A549 (cell line): ENCODE results near the gene SYT10. TPM values are rescaled to one million over a fixed set of nuclear protein-coding genes. Genes with fewer than 3 reads are reported as not detected.

Source experiments
- ATAC-seq, 2 experiments: fragments of 200-7000 bp in 1 of 2; fragments of >200 bp in 1 of 2; cut with Nextera tagmentation in 1 of 2; cut with Tn5 transposase in 1 of 2; 3 replicates each; pipeline versions ENCODE4 v1.8.0 to v1.9.1; 2018 to 2020; ENCODE audit warnings: mild to moderate bottlenecking in 1 of 2, moderate library complexity in 1 of 2
- CTCF ChIA-PET: fragments of 300-600 bp; sonication (Branson Sonifier 250); formaldehyde crosslinking; extraction: SDS; loops from one replicate; lab custom pipeline; 2021; ENCODE audit warnings: antibody characterized with exemption, inconsistent platforms; lab: Yijun Ruan, JAX
- POLR2A ChIA-PET: fragments of 350-600 bp; formaldehyde crosslinking; extraction: SDS; loops from one replicate; lab custom pipeline; 2021; ENCODE audit warnings: antibody characterized with exemption, inconsistent platforms; lab: Yijun Ruan, JAX
- DNase-seq, 2 experiments: peaks; one replicate each; pipeline versions ENCODE4 v3.0.0 to v3.0.0-alpha.2; 2011 to 2016; ENCODE audit warnings: low read depth in 1 of 2, low spot score in 1 of 2
- FAIRE-seq: peaks from 2 replicates; lab custom pipeline; 2011; peaks lifted over from hg19 to GRCh38; lab: Jason Lieb, UNC
- H3K27ac ChIP-seq, 2 experiments: fragments of >200 bp; sonication (Bioruptor Twin); formaldehyde crosslinking; 3 replicates each; pipeline ENCODE4 v1.5.1; 2016 to 2017
- H3K4me1 ChIP-seq: fragments of >200 bp; sonication (Bioruptor Twin); formaldehyde crosslinking; 3 replicates; pipeline ENCODE4 v1.6.1; 2016
- H3K4me2 ChIP-seq: fragments of >200 bp; sonication (Bioruptor Twin); formaldehyde crosslinking; 3 replicates; pipeline ENCODE4 v1.6.1; 2016
- H3K4me3 ChIP-seq: fragments of >200 bp; sonication (Bioruptor Twin); formaldehyde crosslinking; 3 replicates; pipeline ENCODE4 v1.5.1; 2016
- H3K9me3 ChIP-seq: fragments of >200 bp; sonication (Bioruptor Twin); formaldehyde crosslinking; 3 replicates; pipeline ENCODE4 v1.6.1; 2016
- CHD2 ChIP-seq: fragments of 150-350 bp; IDR thresholded peaks from 2 replicates; pipeline ENCODE4 v1.6.1; 2014; ENCODE audit warnings: low read length; ENCODE audit not compliant: partially characterized antibody
- CHD4 ChIP-seq: fragments of 200-600 bp; sonication (generic); IDR thresholded peaks from 2 replicates; pipeline ENCODE4 v1.6.1; 2016; ENCODE audit warnings: antibody characterized with exemption, mild to moderate bottlenecking, borderline replicate concordance
- FOSL2 ChIP-seq, 2 experiments: fragments of 450-650 bp in 1 of 2; fragments of >200 bp in 1 of 2; sonication (Bioruptor Twin) in 1 of 2; formaldehyde crosslinking; IDR thresholded peaks; 2 replicates each; pipeline versions ENCODE4 v1.5.0 to v1.6.1; 2016 to 2020; ENCODE audit warnings: mild to moderate bottlenecking in 1 of 2, moderate library complexity in 1 of 2
- HEYL ChIP-seq: fragments of 250-450 bp; sonication (Bioruptor Pico); IDR thresholded peaks from 2 replicates; pipeline ENCODE4 v1.8.0; 2021; ENCODE audit warnings: mild to moderate bottlenecking, moderate library complexity
- HOXB13 ChIP-seq: fragments of 250-450 bp; sonication (Bioruptor Pico); IDR thresholded peaks from 2 replicates; pipeline ENCODE4 v1.5.0; 2020; ENCODE audit warnings: low read depth, mild to moderate bottlenecking, moderate library complexity
- KDM1A ChIP-seq: fragments of 200-600 bp; sonication (generic); IDR thresholded peaks from 2 replicates; pipeline ENCODE4 v1.6.1; 2016; ENCODE audit warnings: low read depth, mild to moderate bottlenecking
- MAFK ChIP-seq: fragments of 450-650 bp; IDR thresholded peaks from 2 replicates; pipeline ENCODE4 v1.6.1; 2014; ENCODE audit not compliant: partially characterized antibody
- MAZ ChIP-seq: fragments of 150-350 bp; IDR thresholded peaks from 2 replicates; pipeline ENCODE4 v1.6.1; 2014; ENCODE audit warnings: antibody characterized with exemption, low read depth, low read length, borderline replicate concordance
- MYC ChIP-seq: IDR thresholded peaks from 2 replicates; pipeline ENCODE4 v1.6.1; 2012; ENCODE audit warnings: mild to moderate bottlenecking, inconsistent platforms, low read length, improper control_type of control experiment, borderline replicate concordance
- NR3C1 ChIP-seq: fragments of >200 bp; sonication (Bioruptor Twin); formaldehyde crosslinking; IDR thresholded peaks from 3 replicates; pipeline ENCODE4 v1.6.1; 2017
- RAD21 ChIP-seq, 2 experiments: fragments of >200 bp in 1 of 2; sonication (Bioruptor Twin) in 1 of 2; formaldehyde crosslinking in 1 of 2; IDR thresholded peaks in 1 of 2; conservative IDR thresholded peaks in 1 of 2; 2 replicates in 1 of 2; 3 replicates in 1 of 2; pipeline ENCODE4 v1.6.1; 2012 to 2018; ENCODE audit warnings: inconsistent platforms in 1 of 2
- RARB ChIP-seq: fragments of 250-450 bp; sonication (Bioruptor Pico); IDR thresholded peaks from 2 replicates; pipeline ENCODE4 v1.8.0; 2021; ENCODE audit warnings: mild to moderate bottlenecking, moderate library complexity
- RCOR1 ChIP-seq: fragments of 150-350 bp; IDR thresholded peaks from 2 replicates; pipeline ENCODE4 v1.6.1; 2014; ENCODE audit warnings: antibody characterized with exemption, low read length, low read depth
- TFCP2L1 ChIP-seq: fragments of 250-450 bp; sonication (Bioruptor Pico); IDR thresholded peaks from 2 replicates; pipeline ENCODE4 v1.5.0; 2021; ENCODE audit warnings: mild to moderate bottlenecking
- ZC3H11A ChIP-seq: fragments of 450-650 bp; IDR thresholded peaks from 2 replicates; pipeline ENCODE4 v1.6.1; 2014; ENCODE audit warnings: antibody characterized with exemption, mild to moderate bottlenecking
- WGBS: methylation state at CpG from one replicate; pipeline ENCODE4 v1.1.6; 2017; ENCODE audit errors: missing lambda C conversion rate; 5-methylcytosine and 5-hydroxymethylcytosine counted together
- polyA minus RNA-seq: library from RNA; depleted of rRNA, polyadenylated mRNA; stranded (reverse); fragments of >200 nt; gene quantifications from 2 replicates; pipeline ENCODE4 v1.2.3, GENCODE V29; 2011; rRNA and poly(A)+ RNA removed
- polyA plus RNA-seq, 4 experiments: library from polyadenylated mRNA; depleted of rRNA in 3 of 4; stranded (reverse); fragments of >200 nt; fragmentation: RNase III in 1 of 4; extraction: RNeasy Plus Mini Kit Qiagen cat#74134 plus additional on column Dnase treatment in 1 of 4; gene quantifications; 2 replicates in 3 of 4; 3 replicates in 1 of 4; pipeline ENCODE4 v1.2.3, GENCODE V29; 2011 to 2017
- TF ChIP-seq, protein P1 (sequence below): fragments of 250-450 bp; sonication (Bioruptor Pico); IDR thresholded peaks from 2 replicates; pipeline ENCODE4 v1.5.0; 2020; ENCODE audit warnings: low read depth, mild to moderate bottlenecking, moderate library complexity
- TF ChIP-seq, protein P2 (sequence below): IDR thresholded peaks from 2 replicates; pipeline ENCODE4 v1.6.1; 2012
- TF ChIP-seq, protein P3 (sequence below): fragments of 150-350 bp; IDR thresholded peaks from 2 replicates; pipeline ENCODE4 v1.6.1; 2014; ENCODE audit warnings: low read depth, mild to moderate bottlenecking, low read length

SYT10 gene, protein sequence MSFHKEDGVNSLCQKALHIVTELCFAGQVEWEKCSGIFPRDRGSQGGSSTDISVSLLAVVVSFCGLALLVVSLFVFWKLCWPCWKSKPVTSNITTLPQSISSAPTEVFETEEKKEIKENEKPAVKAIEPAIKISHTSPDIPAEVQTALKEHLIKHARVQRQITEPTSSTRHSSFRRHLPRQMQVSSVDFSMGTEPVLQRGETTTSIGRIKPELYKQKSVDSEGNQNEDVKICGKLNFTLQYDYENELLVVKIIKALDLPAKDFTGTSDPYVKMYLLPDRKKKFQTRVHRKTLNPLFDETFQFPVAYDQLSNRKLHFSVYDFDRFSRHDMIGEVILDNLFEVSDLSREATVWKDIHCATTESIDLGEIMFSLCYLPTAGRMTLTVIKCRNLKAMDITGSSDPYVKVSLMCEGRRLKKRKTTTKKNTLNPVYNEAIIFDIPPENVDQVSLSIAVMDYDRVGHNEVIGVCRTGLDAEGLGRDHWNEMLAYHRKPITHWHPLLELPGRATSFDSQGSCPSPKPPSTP
- polyA plus RNA-seq (2011; rRNA removed), result not detected in 2 replicates
- polyA plus RNA-seq (2012; cell fraction: cytosol; rRNA removed), result not detected in 2 replicates
- not detected in 2 replicates for polyA plus RNA-seq (2012; cell fraction: nucleus; rRNA removed)
- polyA plus RNA-seq (2017; fragmentation: RNase III; extraction: RNeasy Plus Mini Kit Qiagen cat#74134 plus additional on column Dnase treatment), result not detected in 3 replicates
- polyA minus RNA-seq, result not detected in 2 replicates

DNA sequence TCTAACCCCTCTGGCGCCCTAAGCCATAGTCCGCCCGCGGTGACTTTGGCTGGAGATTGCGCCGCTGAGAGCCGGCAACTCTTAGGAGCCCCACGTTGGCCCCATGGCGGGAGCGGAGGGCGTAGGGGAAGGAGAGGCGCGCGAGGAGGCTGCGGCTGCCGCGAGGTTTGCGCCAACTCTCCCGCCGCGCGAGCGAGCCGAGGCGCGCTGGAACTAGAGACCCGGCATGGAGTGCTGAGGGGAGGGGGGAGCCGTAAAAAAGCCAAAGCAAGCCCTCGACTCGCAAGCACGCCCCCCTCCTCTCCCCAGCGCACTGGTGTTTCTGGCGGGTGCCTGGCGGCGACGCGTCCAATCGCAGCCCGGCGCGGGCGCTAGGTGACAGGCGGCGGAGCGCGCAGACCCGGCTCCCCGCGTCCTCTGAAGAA lies at the start of gene SYT10:
TSS of gene SYT10 (minus strand) at position 233 of the 425 bp plus-strand sequence. CDS start 297 bp downstream, outside the sequence.
- POLR2A ChIA-PET, result no interaction called here
- no peaks in the 10 kb centered on the region for H3K4me1 ChIP-seq
- H3K4me2 ChIP-seq, result peak within 1 kb of the TSS; percentile 63
- no peak for FAIRE-seq
- no peak for DNase-seq
- TF ChIP-seq RCOR1 (no peak), HOXB13 (CRISPR knock-in tag) (no peak), RAD21 (conservative IDR thresholded peaks at IDR 0.05 in 1 of 2, IDR thresholded peaks at IDR 0.05 in 1 of 2) (no peak), HEYL (CRISPR knock-in tag) (no peak), NR3C1 (no peak), CHD4 (no peak), CHD2 (no peak), KDM1A (no peak), MAFK (no peak), RARB (CRISPR knock-in tag) (no peak), ZC3H11A (no peak)
- TF ChIP-seq, protein P1, sequence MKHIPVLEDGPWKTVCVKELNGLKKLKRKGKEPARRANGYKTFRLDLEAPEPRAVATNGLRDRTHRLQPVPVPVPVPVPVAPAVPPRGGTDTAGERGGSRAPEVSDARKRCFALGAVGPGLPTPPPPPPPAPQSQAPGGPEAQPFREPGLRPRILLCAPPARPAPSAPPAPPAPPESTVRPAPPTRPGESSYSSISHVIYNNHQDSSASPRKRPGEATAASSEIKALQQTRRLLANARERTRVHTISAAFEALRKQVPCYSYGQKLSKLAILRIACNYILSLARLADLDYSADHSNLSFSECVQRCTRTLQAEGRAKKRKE (CRISPR knock-in tag), result no peak
- TF ChIP-seq, protein P2, sequence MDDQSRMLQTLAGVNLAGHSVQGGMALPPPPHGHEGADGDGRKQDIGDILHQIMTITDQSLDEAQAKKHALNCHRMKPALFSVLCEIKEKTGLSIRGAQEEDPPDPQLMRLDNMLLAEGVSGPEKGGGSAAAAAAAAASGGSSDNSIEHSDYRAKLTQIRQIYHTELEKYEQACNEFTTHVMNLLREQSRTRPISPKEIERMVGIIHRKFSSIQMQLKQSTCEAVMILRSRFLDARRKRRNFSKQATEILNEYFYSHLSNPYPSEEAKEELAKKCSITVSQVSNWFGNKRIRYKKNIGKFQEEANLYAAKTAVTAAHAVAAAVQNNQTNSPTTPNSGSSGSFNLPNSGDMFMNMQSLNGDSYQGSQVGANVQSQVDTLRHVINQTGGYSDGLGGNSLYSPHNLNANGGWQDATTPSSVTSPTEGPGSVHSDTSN, result no peak
- H3K27ac ChIP-seq, result no peak within 1 kb of the TSS
- H3K9me3 ChIP-seq, result no peaks in the 10 kb centered on the region; the same call in 2 of the 3 replicates
- ATAC-seq, result peak in 1 of 2 experiments; percentile 65; a peak in 3 of 6 replicates
- peak within 1 kb of the TSS; percentile 30; the same call in 2 of the 3 replicates for H3K4me3 ChIP-seq
- CTCF ChIA-PET, result no interaction called here
- 70% methylated on average over 48 of the region's 49 CpGs for WGBS

DNA sequence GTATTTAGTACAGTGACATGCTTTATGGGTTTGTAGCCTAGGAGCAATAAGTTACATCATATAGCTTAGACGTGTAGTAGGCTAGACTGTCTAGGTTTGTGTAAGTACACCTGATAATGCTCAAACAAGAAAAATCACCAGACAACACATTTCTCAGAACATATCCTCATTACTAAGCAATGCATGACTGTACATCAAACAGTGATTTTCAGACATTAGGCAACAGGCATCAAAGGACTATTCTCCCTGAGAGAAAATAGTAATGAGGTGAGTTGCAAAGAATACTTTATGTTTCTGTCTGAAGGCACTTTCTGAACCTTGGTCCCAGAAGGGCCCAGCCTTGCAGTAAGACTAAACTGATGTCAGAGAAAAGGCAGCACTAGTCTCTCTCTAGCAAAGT lies 48.4 kb upstream of the SYT10 start:
- Histone ChIP-seq H3K27ac (no peak overlapping the region), H3K9me3 (no peaks in the 10 kb centered on the region), H3K4me3 (no peak overlapping the region), H3K4me2 (no peak overlapping the region), H3K4me1 (no peaks in the 10 kb centered on the region)
- POLR2A ChIA-PET, result no interaction called here
- no peak for TF ChIP-seq CHD2
- TF ChIP-seq FOSL2 (IDR thresholded peaks at IDR 0.05), result no peak
- TF ChIP-seq FOSL2 (CRISPR knock-in tag; IDR thresholded peaks at IDR 0.05), result 0 out of 2 replicates have a peak, but pooled peaks have one; percentile 8
- no peak for TF ChIP-seq TFCP2L1
- 0% methylated on average over 1 of the region's 1 CpG for WGBS
- FAIRE-seq (no peak), ATAC-seq (no peak), DNase-seq (peak in 1 of 2 experiments; percentile 3)
- CTCF ChIA-PET, result no interaction called here

DNA sequence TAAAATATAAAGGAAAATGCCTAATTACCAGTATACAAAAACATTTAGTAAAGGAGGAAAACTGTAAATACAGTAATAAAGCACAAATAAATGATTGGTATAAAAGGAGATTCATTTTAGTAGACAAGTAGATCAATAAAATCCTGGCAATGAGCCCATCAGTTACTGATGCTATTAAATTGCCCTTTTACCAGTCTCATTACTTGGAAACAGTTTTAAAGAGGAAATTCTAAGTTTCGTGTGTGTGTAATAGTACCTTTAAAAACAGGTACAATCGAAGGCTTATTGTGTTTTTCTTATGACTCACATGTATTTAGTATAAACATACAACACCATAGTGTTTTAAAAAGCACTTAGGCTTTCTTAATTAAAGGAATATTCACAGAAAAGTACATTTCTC lies 46.4 kb upstream of the SYT10 start:
- CTCF ChIA-PET, result interaction anchor here (1.1 kb wide), 1 partner anchor 26 kb away, joined by 3 read pairs; no protein-coding TSS in a partner anchor
- POLR2A ChIA-PET, result no interaction called here

More for the DNA sequence above, 46.4 kb upstream of the SYT10 start:
- ATAC-seq, result no peak
- TF ChIP-seq, protein P1 (CRISPR knock-in tag), result no peak
- TF ChIP-seq MAZ (no peak), RARB (CRISPR knock-in tag) (no peak), MYC (no peak)
- TF ChIP-seq, protein P3, sequence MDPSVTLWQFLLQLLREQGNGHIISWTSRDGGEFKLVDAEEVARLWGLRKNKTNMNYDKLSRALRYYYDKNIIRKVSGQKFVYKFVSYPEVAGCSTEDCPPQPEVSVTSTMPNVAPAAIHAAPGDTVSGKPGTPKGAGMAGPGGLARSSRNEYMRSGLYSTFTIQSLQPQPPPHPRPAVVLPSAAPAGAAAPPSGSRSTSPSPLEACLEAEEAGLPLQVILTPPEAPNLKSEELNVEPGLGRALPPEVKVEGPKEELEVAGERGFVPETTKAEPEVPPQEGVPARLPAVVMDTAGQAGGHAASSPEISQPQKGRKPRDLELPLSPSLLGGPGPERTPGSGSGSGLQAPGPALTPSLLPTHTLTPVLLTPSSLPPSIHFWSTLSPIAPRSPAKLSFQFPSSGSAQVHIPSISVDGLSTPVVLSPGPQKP, result no peak
- Histone ChIP-seq H3K27ac (no peak overlapping the region), H3K4me2 (no peak overlapping the region), H3K4me1 (no peaks in the 10 kb centered on the region), H3K9me3 (no peaks in the 10 kb centered on the region), H3K4me3 (no peak overlapping the region)
- DNase-seq, result no peak
- no peak for FAIRE-seq
- 5% methylated on average over 2 of the region's 2 CpGs for WGBS
